ENCODE results near the gene VTI1A. TPM values are rescaled to one million over a fixed set of nuclear protein-coding genes. Genes with fewer than 3 reads are reported as not detected.

Gene VTI1A
- total and polyA plus RNA-seq, 2 of the 4 experiments (the other 2 are of a cell fraction) = 9.7 to 24.9 TPM

GRCh38 chr10:112834751-112835181 is 387.8 kb downstream of the VTI1A start:
- DNase-seq (no peak), ATAC-seq (ENCODE audit: low read depth) (no peak)
- Histone ChIP-seq H3K23ac (ENCODE audit: low read depth, low read length) (no peak overlapping the region), H2BK20ac (ENCODE audit: low read depth, low read length) (no peak overlapping the region), H4K20me1 (ENCODE audit: insufficient read depth, low read length) (no peaks in the 10 kb centered on the region), H3K4ac (ENCODE audit: low read depth, low read length) (no peak overlapping the region), H3K27me3 (ENCODE audit: control insufficient read depth, insufficient read depth, low read length) (no peaks in the 10 kb centered on the region), H4K8ac (ENCODE audit: low read depth in 2 of 2, low read length in 2 of 2) (no peak overlapping the region), H4K91ac (ENCODE audit: insufficient read depth, low read depth, low read length) (no peak overlapping the region), H3K4me2 (ENCODE audit: low read depth, low read length) (no peak overlapping the region), H3K4me3 (ENCODE audit: insufficient read depth, low read depth, low read length) (no peak overlapping the region), H3K14ac (replicated peaks; ENCODE audit: low read depth, low read length) (no peak overlapping the region), H3K56ac (ENCODE audit: extremely low read depth, insufficient read depth, low read length) (no peak overlapping the region), H2AFZ (replicated peaks; ENCODE audit: low read length, poor library complexity) (no peak overlapping the region), H3K9ac (ENCODE audit: low read depth, low read length) (no peak overlapping the region), H3K4me1 (ENCODE audit: control insufficient read depth, insufficient read depth, low read length) (no peaks in the 10 kb centered on the region; the same call in 1 of the 2 replicates), H3K36me3 (ENCODE audit: control insufficient read depth, insufficient read depth, low read length) (no peaks in the 10 kb centered on the region), H2BK15ac (ENCODE audit: low read depth, low read length) (no peak overlapping the region), H3K18ac (ENCODE audit: low read depth, low read length) (no peak overlapping the region), H3K79me1 (ENCODE audit: low read depth in 1 of 2, low read length in 2 of 2) (no peaks in the 10 kb centered on the region), H2BK5ac (ENCODE audit: low read depth, low read length, poor library complexity, severe bottlenecking) (no peak overlapping the region), H3K9me3 (ENCODE audit: control insufficient read depth, insufficient read depth, low read length) (no peaks in the 10 kb centered on the region), H3K27ac (ENCODE audit: insufficient read depth, low read length) (no peak overlapping the region), H2AK5ac (ENCODE audit: low read depth, low read length) (no peak overlapping the region), H3K9me1 (ENCODE audit: insufficient read depth, low read length) (no peaks in the 10 kb centered on the region), H4K5ac (ENCODE audit: low read depth, low read length) (no peak overlapping the region), H2AK9ac (replicated peaks; ENCODE audit: low read depth, low read length, poor library complexity) (no peak overlapping the region), H2BK120ac (ENCODE audit: low read depth, low read length) (no peak overlapping the region)
- ChIA-PET CTCF (no interaction called here), POLR2A (ENCODE audit: unreplicated experiment) (interaction anchor here (0.5 kb wide), 1 partner anchor 110 kb away, joined by 3 read pairs; no protein-coding TSS in a partner anchor)
- in situ Hi-C loops (cut with MboI; ENCODE audit: low sequenced_read_pairs) (no loop called here), intact Hi-C loops (cut with micrococcal nuclease) (no loop called here), dilution Hi-C loops (cut with HindIII; ENCODE audit: low sequenced_read_pairs, unreplicated experiment) (no loop called here)
- 100% methylated on average over 2 of the region's 8 CpGs; no CpG with 5 or more reads in 1 of the 2 experiments for WGBS, 2 experiments (ENCODE audit: extremely low coverage in 2 of 2, insufficient read length in 1 of 2)
- TF ChIP-seq FOS (IDR thresholded peaks at IDR 0.05; ENCODE audit: low read depth, low read length) = no peak
- TF ChIP-seq RCOR1 (IDR thresholded peaks at IDR 0.05; ENCODE audit: insufficient replicate concordance, low read length) = no peak
- no peak for TF ChIP-seq CHD1 (IDR thresholded peaks at IDR 0.05; ENCODE audit: low read depth, low read length)
- no peak for TF ChIP-seq ELK1 (IDR thresholded peaks at IDR 0.05; ENCODE audit: borderline replicate concordance, low read depth, low read length)
- TF ChIP-seq MXI1 (IDR thresholded peaks at IDR 0.05; ENCODE audit: borderline replicate concordance, low read depth, low read length) = no peak
- no peak for TF ChIP-seq RAD21 (IDR thresholded peaks at IDR 0.05; ENCODE audit: low read length)
- TF ChIP-seq POLR2A (IDR thresholded peaks at IDR 0.05; ENCODE audit: low read depth, low read length) = no peak
- no peak for TF ChIP-seq SMC3 (IDR thresholded peaks at IDR 0.05; ENCODE audit: low read depth, low read length)
- no peak for TF ChIP-seq MAZ (IDR thresholded peaks at IDR 0.05; ENCODE audit: borderline replicate concordance, low read depth, low read length)
- TF ChIP-seq MAFK (IDR thresholded peaks at IDR 0.05; ENCODE audit: low read depth, low read length) = no peak
- no peak for TF ChIP-seq CEBPB (IDR thresholded peaks at IDR 0.05; ENCODE audit: low read depth, low read length)
- no peak for TF ChIP-seq BHLHE40 (IDR thresholded peaks at IDR 0.05; ENCODE audit: low read depth, low read length)
- no peak for TF ChIP-seq RFX5 (IDR thresholded peaks at IDR 0.05; ENCODE audit: low read depth, low read length)
- no peak for TF ChIP-seq CTCF (conservative IDR thresholded peaks at IDR 0.05; ENCODE audit: low read depth, low read length)
- TF ChIP-seq NFE2L2 (IDR thresholded peaks at IDR 0.05; ENCODE audit: low read depth, low read length) = no peak
- TF ChIP-seq USF2 (IDR thresholded peaks at IDR 0.05; ENCODE audit: low read depth, low read length) = no peak
- no TSS peak for BruUV-seq (replicated peaks)

Data from IMR-90 (cell line).